ENCODE data around the gene ZNF618.

ZNF618 gene

DNA sequence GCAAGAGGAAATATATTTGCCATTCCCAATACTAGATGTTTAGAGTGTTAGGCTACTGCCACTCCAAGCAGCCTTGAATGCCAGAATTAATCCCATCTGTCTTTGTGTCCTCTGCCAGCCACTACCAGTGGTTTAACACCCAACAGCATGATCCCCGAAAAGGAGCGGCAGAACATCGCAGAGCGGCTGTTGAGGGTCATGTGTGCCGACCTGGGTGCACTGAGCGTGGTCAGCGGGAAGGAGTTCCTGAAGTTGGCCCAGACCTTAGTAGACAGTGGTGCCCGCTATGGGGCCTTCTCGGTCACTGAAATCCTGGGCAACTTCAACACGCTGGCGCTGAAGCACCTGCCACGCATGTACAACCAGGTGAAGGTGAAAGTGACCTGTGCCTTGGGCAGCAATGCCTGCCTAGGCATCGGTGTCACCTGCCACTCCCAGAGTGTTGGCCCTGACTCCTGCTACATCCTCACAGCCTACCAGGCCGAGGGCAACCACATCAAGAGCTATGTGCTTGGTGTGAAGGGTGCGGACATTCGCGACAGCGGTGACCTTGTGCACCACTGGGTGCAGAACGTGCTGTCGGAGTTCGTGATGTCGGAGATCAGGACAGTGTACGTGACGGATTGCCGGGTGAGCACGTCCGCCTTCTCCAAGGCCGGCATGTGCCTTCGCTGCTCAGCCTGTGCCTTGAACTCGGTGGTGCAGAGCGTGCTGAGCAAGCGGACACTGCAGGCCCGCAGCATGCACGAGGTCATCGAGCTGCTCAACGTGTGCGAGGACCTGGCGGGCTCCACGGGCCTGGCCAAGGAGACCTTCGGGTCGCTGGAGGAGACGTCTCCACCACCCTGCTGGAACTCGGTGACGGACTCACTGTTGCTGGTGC is 172.7 kb downstream of the ZNF618 start:
- no peak for DNase-seq

- no peak for DNase-seq
These were observed 173.5 kb downstream of the ZNF618 start for GRCh38 chr9:114049441-114050225.

GRCh38 chr9:114050226-114050568 is 174.1 kb downstream of the ZNF618 start:
- DNase-seq: no peak

DNA sequence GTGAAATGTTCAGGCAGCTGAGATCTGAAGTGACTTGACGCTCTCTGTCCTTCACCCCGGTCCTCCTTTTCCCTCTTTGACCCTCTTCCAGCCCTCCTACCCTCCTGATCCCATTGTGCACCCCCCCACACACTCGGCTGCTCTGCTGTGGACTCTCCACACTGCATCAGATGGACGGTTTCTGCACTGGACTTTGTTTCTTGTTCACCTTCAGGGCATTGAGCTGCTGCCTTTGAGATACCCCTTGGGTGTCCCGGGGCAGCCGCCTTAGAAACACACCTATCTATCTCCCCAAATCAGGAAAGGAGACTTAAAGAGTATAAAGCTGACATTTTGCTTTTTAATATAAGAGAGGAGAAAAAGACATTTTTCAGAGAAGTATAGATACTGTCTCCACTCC is 174.5 kb downstream of the ZNF618 start:
- no peak for DNase-seq

GRCh38 chr9:114051281-114051680 is 175.2 kb downstream of the ZNF618 start:
- no peak for DNase-seq

DNA sequence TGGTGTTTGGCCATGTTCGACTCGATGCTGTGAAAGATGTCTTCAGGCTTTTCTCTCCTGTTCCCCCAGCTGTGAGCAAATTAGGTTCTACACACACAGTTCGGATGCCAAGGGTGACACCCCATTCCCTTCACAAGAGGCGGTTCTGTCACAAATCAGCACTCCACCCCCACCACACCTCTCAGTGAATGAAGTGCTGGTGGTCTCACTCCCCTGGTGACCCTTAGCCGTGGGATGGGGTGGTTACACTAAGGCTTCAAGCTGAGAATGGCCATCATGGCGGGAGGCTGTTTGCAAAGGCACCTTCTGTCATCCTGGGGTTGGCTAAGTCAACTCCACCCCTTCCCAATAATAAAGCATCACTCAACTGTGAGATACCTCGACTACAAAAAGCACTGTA is 175.6 kb downstream of the ZNF618 start:
- no peak for DNase-seq

DNA sequence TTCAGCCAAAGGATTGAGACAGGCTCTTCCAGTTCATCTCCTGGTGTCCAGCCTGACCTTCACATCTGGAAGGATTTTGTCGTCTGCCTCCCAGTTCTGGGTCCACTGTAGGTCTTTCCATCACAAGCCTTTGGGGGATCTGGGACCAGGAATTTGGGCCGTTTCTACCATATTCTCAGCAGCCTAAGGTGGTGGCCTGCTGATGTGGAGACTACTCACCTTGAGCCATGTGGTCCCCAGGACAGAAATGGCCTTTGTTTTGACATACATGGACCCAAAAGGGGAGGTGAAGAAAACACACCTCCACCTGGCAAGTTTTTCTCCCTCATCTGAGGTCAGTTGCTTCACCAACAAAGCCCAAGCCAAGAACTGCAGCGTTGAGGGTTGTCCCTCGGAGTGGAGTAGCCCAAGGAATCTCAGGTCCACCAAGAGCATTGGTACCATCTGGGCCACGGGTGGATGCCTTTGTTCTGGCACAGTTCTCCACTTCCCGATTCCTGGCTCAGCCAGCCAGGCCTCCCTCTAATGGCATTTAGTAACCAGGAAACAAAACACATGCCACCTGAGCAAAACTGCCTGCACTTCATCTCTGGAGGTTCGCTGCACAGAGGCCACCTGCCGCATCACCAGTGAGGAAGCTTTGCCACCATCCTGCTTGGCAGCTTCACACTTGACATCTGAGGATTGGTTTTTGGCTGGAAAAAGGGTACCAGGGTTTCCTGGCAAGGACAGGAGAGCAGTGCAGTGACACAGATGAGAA is 177.3 kb downstream of the ZNF618 start:
- no peak for DNase-seq

- DNase-seq: no peak
These were observed 178.1 kb downstream of the ZNF618 start for GRCh38 chr9:114054191-114054690.

DNA sequence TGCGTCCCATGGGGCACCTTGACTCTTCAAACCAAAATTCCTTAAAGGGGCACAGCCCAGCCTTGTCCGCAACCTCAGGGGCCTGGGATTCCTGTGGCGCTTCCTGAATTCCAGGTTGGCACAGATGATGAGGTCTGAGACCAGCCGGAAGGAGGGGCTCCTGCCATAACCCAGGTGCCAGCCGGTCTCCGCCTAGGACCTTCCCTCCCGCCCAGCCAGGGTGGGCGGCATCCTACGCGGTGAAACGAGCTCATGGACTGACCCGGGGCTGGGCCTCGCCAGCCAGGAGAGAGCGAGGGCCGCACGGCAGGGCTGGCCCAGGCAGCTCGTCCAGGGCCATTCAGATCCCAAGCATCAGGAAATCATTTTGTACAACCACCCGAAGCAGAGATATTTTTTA is 179.0 kb downstream of the ZNF618 start:
- DNase-seq: no peak

DNA sequence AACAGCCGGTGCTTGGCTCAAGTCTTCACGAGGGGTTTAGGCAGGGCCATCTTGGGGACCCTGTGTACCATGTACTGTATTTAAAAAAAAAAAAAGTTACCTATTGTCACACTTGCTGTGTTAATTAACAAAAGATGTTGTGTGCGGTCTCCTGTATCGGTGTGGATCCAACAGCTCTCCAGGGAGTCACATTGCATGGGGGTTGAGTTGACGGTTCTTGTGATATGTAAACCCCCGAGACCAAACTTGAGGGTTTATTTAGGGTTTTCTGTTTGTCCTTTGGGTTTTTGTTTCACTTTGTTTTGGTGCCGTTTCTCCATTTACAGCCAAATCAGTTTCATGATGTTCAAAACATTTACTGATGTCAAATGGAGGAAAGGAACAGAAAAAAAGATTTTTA is 179.8 kb downstream of the ZNF618 start:
- no peak for DNase-seq

GRCh38 chr9:114056527-114056926 is 180.4 kb downstream of the ZNF618 start:
- no peak for DNase-seq

DNA sequence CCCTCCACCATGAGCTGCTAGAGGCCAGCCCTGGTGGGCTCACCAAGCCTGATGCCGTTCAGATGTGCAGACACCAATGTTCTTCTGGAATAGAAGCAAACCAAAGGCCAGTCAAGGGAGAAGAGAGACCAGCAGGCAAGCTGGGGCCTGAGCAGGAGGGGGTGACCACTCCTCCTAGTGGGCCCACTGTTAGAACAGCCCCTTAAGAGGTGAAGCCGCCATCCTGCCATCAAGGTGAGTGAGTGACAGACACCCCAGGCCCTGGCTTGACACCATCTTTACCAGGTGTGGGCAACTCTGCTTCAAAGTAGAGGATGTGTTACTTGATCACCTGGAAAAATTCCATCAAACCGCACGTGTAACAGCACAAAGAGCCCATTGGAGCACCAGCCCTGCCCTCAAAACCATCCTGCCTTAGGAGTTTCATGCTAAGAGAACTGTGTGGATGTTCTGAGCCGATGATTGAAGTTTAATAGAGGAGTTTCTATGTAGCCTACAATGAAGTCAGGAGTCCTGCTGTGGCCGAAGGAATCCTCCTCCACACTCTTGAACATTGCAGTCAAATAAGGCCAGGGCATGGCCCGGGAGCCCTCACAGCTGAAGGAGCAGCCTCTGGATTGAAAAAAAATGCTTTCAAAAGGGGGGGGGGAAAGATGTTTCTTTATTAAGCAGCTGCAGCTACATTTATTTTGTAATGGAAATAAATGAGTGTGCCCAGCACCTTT is 181.2 kb downstream of the ZNF618 start:
- no peak for DNase-seq

DNA sequence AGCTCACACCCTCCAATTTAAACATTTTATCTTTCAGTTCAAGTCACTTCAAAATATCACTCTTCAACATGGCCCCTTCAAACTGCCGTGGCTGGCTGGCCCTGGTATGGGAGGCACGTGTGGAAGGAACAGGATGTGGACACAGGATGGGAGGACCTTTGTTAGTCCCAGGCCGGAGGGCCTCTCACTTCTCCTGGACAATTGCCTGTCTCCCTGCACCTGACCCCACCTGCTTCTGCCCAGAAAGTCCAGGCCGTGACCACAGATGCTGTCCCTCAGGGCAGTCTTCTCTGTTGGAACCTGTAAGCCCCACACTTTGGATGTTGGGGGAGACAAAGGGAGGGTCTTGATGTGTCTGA is 182.6 kb downstream of the ZNF618 start:
- no peak for DNase-seq

GRCh38 chr9:114059047-114059803 is 183.1 kb downstream of the ZNF618 start:
- DNase-seq: no peak

DNA sequence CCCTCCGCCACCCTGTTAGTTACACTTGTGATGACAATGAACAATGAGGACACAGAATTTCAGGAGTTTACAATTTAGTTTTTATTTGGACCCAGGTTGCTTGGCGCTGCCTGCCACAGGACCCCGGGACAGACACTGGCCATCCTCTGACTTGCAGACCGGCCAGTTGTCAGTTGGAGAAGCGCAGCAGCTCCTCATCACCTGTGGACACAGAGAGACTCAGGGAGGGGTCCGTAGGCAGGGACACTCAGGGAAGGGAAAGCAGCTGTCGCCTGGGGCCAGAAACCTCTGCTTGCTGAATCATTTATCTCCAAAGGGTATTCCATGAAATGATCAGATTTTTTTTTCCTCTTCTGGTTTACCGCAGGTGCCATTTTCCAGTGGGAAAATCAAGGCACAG is 184.0 kb downstream of the ZNF618 start:
- no peak for DNase-seq

DNA sequence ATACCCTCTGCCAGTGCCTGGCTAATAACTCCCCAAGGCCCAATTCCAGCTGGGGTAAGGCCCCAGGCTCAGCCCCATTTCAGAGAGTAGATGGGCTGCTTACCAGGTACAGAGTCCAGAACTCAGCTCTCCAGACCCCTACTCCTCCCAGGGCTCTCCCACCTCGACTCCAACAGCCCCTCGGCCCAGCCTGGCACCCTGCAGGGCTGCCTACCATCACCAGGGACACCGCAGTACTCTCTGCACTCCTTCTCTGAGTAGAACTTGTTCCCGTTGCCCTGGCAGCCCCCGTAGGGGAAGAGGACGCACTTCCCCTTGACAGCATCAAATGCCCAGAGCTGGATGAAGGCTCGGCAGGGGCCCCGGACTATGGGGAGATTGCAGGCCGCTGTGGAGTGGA is 184.6 kb downstream of the ZNF618 start:
- no peak for DNase-seq

GRCh38 chr9:114061292-114061691 is 185.2 kb downstream of the ZNF618 start:
- no peak for DNase-seq

- DNase-seq: no peak
These were observed 185.8 kb downstream of the ZNF618 start for GRCh38 chr9:114061830-114062474.

DNA sequence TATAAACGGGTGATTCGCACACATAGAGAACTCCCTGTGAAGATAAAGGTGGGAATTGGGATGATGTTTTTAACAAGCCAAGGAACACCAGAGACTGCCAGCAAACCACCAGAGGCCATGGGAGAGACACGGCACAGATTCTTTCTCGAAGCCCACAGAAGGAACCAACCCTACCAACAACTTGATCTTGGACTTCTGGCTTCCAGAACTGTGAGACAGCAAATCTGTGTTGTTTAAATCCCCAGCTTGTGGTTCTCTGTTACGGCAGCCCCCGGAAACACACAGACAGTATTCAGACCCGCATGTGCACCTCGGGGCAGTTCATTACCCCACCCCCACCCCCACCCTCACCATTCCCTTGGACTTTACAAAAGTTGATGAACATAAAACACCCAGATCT is 189.2 kb downstream of the ZNF618 start:
- no peak for DNase-seq

- no peak for DNase-seq
These were observed 193.5 kb downstream of the ZNF618 start for GRCh38 chr9:114069476-114070187.
